HG03097 (cell line): ENCODE measurements around the gene IRGC.

Source experiments
- ATAC-seq: cut with Tn5 transposase; IDR thresholded peaks from one replicate; pipeline ENCODE4 v1.9.1; 2021; ENCODE audit not compliant: unreplicated experiment, low FRiP score

Gene IRGC

GRCh38 chr19:43690444-43690843 lies 25.4 kb upstream of the IRGC start:
- no peak for ATAC-seq

- no peak for ATAC-seq
These were observed 25.0 kb upstream of the IRGC start for GRCh38 chr19:43690890-43691289.

GRCh38 chr19:43691755-43692154 lies 24.1 kb upstream of the IRGC start:
- ATAC-seq: no peak

- no peak for ATAC-seq
These were observed 23.5 kb upstream of the IRGC start for GRCh38 chr19:43692385-43692784.

- ATAC-seq: no peak
These were observed 23.0 kb upstream of the IRGC start for GRCh38 chr19:43692877-43693276.

DNA sequence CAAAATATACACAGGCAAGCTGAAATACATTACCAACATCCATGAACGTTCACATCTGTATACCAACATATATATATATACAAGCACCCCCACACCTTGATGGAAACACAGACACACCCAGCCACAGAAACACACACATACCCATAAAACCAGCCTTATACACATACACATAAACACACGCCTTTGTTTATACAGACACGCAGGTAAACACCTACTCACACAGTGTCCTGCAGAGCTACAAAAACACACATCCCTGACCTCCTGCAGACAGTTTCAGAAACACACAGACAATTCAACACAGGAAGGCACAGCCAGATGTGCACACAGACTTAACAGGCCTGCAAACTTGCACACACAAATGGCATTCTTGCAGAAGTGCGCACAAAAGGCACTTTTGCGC lies 21.3 kb upstream of the IRGC start:
- no peak for ATAC-seq

- no peak for ATAC-seq
These were observed 19.7 kb upstream of the IRGC start for GRCh38 chr19:43695985-43696704.

- ATAC-seq: no peak
These were observed 18.6 kb upstream of the IRGC start for GRCh38 chr19:43697295-43697694.

GRCh38 chr19:43699506-43700394 lies 16.1 kb upstream of the IRGC start:
- no peak for ATAC-seq

DNA sequence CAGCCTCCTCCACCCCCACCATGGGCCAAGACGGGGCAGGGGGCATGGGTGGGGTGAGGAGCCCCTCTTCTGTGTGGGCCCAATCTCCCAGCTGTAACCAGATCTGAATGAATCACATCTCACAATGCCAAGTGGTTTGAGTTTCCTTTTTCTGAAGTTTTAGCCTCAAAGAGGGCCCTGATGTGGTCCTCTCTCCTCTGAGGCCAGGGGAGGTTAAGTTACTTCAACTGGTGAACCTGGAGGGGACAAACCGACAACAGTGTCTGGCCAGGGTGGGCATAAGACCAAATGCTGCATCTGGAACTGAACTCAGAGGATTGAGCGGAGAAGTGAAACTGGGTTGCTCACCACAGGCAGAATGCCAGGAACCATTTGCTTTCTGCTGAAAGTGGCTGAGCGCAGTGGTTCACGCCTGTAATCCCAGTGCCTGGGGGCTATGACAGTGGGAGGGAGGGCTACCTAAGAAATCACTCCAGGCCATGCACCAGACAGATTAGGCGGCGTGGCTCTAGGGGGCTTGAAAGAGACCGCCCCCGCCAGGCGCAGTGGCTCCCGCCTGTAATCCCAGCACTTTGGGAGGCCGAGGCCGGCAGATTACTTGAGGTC lies 15.4 kb upstream of the IRGC start:
- no peak for ATAC-seq

GRCh38 chr19:43704002-43704705 lies 11.7 kb upstream of the IRGC start:
- ATAC-seq: no peak

GRCh38 chr19:43705729-43706128 lies 10.1 kb upstream of the IRGC start:
- no peak for ATAC-seq

- no peak for ATAC-seq
These were observed 8.6 kb upstream of the IRGC start for GRCh38 chr19:43707158-43707712.

DNA sequence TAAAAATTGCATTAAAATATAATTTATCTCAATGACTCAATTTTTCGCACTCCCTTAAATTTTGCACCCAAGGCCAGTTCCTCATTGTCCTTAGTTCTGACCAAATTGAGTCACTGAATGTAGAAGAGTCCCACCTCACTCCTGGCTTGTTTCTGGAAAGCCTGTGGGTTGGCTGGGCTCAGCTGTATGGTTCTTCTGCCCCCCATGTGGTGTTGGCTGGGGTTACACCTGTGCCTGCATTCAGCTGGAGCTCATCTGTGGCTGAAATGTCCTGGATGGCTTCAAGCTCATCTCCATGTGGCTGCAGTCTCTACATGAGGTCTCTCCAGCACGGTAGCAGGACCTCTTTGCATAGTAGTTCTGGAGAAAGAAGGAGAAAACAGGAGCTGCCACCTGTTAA lies 7.2 kb upstream of the IRGC start:
- ATAC-seq: no peak

GRCh38 chr19:43711751-43712355 lies 4.0 kb upstream of the IRGC start:
- ATAC-seq: no peak

GRCh38 chr19:43713208-43713607 lies 2.7 kb upstream of the IRGC start:
- no peak for ATAC-seq

DNA sequence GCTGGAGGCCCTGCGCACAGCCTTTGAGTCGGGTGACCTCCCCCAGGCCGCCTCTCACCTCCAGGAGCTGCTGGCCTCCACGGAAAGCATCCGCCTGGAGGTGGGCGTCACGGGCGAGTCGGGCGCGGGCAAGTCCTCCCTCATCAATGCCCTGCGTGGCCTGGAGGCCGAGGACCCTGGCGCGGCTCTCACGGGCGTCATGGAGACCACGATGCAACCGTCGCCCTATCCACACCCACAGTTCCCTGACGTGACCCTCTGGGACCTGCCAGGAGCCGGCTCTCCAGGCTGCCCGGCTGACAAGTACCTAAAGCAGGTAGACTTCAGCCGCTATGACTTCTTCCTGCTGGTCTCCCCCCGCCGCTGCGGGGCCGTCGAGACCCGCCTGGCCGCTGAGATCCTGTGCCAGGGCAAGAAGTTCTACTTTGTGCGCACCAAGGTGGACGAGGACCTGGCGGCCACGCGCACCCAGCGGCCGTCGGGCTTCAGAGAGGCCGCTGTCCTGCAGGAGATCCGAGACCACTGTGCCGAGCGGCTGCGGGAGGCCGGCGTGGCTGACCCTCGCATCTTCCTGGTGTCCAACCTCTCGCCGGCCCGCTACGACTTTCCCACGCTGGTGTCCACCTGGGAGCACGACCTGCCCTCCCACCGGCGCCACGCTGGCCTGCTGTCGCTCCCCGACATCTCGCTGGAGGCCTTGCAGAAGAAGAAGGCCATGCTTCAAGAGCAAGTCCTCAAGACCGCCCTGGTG lies 2.9 kb downstream of the IRGC start:
- ATAC-seq: no peak

DNA sequence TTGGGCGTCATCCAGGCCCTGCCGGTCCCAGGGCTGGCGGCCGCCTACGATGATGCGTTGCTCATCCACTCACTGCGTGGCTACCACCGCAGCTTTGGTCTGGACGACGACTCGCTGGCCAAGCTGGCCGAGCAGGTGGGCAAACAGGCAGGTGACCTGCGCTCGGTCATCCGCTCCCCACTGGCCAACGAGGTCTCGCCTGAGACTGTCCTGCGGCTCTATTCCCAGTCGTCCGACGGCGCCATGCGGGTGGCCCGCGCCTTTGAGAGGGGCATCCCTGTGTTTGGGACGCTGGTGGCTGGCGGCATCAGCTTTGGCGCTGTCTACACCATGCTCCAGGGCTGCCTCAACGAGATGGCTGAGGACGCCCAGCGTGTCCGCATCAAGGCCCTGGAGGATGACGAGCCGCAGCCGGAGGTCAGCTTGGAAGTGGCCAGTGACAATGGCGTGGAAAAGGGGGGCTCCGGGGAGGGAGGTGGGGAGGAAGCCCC lies 3.5 kb downstream of the IRGC start:
- ATAC-seq: no peak

- no peak for ATAC-seq
These were observed 4.0 kb downstream of the IRGC start for GRCh38 chr19:43719918-43720317.
